ENCODE data around the gene OBI1.

OBI1 gene

GRCh38 chr13:78566631-78567030 lies 92.3 kb downstream of the OBI1 start:
- DNase-seq: no peak

Data from islet precursor cell (in vitro differentiated cells).